K562 (cell line): ENCODE data around the gene LZTR1. TPM values are rescaled to one million over a fixed set of nuclear protein-coding genes. Genes with fewer than 3 reads are reported as not detected.
A peak's percentile ranks its signal among the peaks of the same experiment; 100 is the strongest.

Experiments
- ATAC-seq: fragments of 200-7000 bp; cut with Tn5 transposase; 3 replicates; pipeline ENCODE4 v1.9.1; 2020; ENCODE audit warnings: moderate library complexity
- BruUV-seq: library from RNA; stranded (reverse); fragments of 400-500 nt; replicated peaks from 2 replicates; lab custom pipeline; 2021; lab: Mats Ljungman, UMichigan
- CTCF ChIA-PET: fragments of 300-600 bp; formaldehyde crosslinking; extraction: SDS; loops from one replicate; lab custom pipeline; 2021; ENCODE audit warnings: low intra/inter-chr PET ratio; lab: Yijun Ruan, JAX
- POLR2A ChIA-PET: fragments of 300-600, 350-650 bp; sonication (Branson Sonifier 250); formaldehyde crosslinking; extraction: SDS; loops from one replicate; lab custom pipeline; 2021; ENCODE audit warnings: antibody characterized with exemption, inconsistent platforms; lab: Yijun Ruan, JAX
- DNase-seq, 4 experiments: peaks; one replicate each; pipeline versions ENCODE4 v3.0.0 to v3.0.0-alpha.2; 2011 to 2018; ENCODE audit warnings: low spot score in 3 of 4, mixed read lengths in 3 of 4; ENCODE audit errors: extremely low read depth in 1 of 4
- FAIRE-seq: peaks from 2 replicates; lab custom pipeline; 2011; peaks lifted over from hg19 to GRCh38; lab: Jason Lieb, UNC
- H2AFZ ChIP-seq: 2 replicates; pipeline ENCODE4 v1.6.0; 2011; ENCODE audit warnings: low read depth, low read length, control low read depth, inconsistent platforms
- H3K27ac ChIP-seq: fragments of 200-600 bp; 3 replicates; pipeline ENCODE4 v1.8.0; 2011; ENCODE audit warnings: low read depth, mild to moderate bottlenecking, control low read depth, inconsistent platforms, low read length, moderate library complexity, mixed read lengths; ENCODE audit errors: extremely low read depth
- H3K27me3 ChIP-seq, 2 experiments: fragments of 300-600 bp in 1 of 2; 2 replicates in 1 of 2; 3 replicates in 1 of 2; pipeline versions ENCODE4 v1.6.0 to v1.8.0; 2011; ENCODE audit warnings: inconsistent platforms in 2 of 2, low read length in 2 of 2, mild to moderate bottlenecking in 1 of 2, mixed read lengths in 1 of 2, moderate library complexity in 1 of 2; ENCODE audit not compliant: control insufficient read depth in 2 of 2, insufficient read depth in 2 of 2
- H3K36me3 ChIP-seq: fragments of 300-600 bp; 3 replicates; pipeline ENCODE4 v1.8.0; 2011; ENCODE audit warnings: mild to moderate bottlenecking, low read length, inconsistent platforms; ENCODE audit not compliant: control insufficient read depth, insufficient read depth
- H3K4me1 ChIP-seq, 2 experiments: fragments of 200-600 bp in 1 of 2; replicated peaks in 1 of 2; 2 replicates in 1 of 2; 3 replicates in 1 of 2; pipeline versions ENCODE4 v1.5.1 to v1.8.0; 2011; ENCODE audit warnings: inconsistent platforms in 2 of 2, low read length in 2 of 2, mild to moderate bottlenecking in 1 of 2, mixed read lengths in 1 of 2, moderate library complexity in 1 of 2; ENCODE audit not compliant: control insufficient read depth in 2 of 2, insufficient read depth in 2 of 2
- H3K4me2 ChIP-seq: 2 replicates; pipeline ENCODE4 v1.6.1; 2011; ENCODE audit warnings: low read length, control low read depth, inconsistent platforms, mixed read lengths; ENCODE audit not compliant: insufficient read depth
- H3K4me3 ChIP-seq: fragments of 200-600 bp; sonication (generic), shearing (Covaris generic); 2 replicates; pipeline ENCODE4 v1.5.1; 2016; ENCODE audit warnings: control low read depth, inconsistent platforms
- H3K79me2 ChIP-seq: fragments of 200-600 bp; 3 replicates; pipeline ENCODE4 v1.8.0; 2011; ENCODE audit warnings: low read length, inconsistent platforms; ENCODE audit not compliant: control insufficient read depth, insufficient read depth
- H3K9ac ChIP-seq, 2 experiments: 2 replicates each; pipeline versions ENCODE4 v1.6.0 to v1.6.1; 2011; ENCODE audit warnings: low read depth in 2 of 2, low read length in 2 of 2, control low read depth in 1 of 2, inconsistent platforms in 1 of 2, mild to moderate bottlenecking in 1 of 2, mixed read lengths in 1 of 2; ENCODE audit not compliant: insufficient read depth in 1 of 2
- H3K9me1 ChIP-seq: one replicate; pipeline ENCODE4 v1.6.0; 2011; ENCODE audit warnings: inconsistent platforms, mild to moderate bottlenecking, low read length, moderate library complexity; ENCODE audit not compliant: control insufficient read depth, insufficient read depth
- H3K9me3 ChIP-seq: replicated peaks from 2 replicates; pipeline ENCODE4 v1.5.1; 2011; ENCODE audit warnings: low read depth, low read length, inconsistent platforms; ENCODE audit not compliant: control insufficient read depth, insufficient read depth
- H4K20me1 ChIP-seq: replicated peaks from 2 replicates; pipeline ENCODE4 v1.6.1; 2011; ENCODE audit warnings: low read length, inconsistent platforms, mixed read lengths; ENCODE audit not compliant: control insufficient read depth, insufficient read depth
- ATF7 ChIP-seq: fragments of 450-650 bp; IDR thresholded peaks from 2 replicates; pipeline ENCODE4 v1.7.1; 2014; ENCODE audit warnings: mild to moderate bottlenecking, moderate library complexity
- BCL6 ChIP-seq: fragments of 250-450 bp; sonication (Bioruptor Pico); IDR thresholded peaks from 2 replicates; pipeline ENCODE4 v1.4.0; 2020
- ELF1 ChIP-seq: fragments of 200-800 bp; sonication (Bioruptor generic); IDR thresholded peaks from 2 replicates; pipeline ENCODE4 v1.6.1; 2016; ENCODE audit warnings: missing genetic modification characterization, missing compliant biosample characterization
- FOSL1 ChIP-seq: fragments of 200-800 bp; sonication (Bioruptor generic); conservative IDR thresholded peaks from 2 replicates; pipeline ENCODE4 v1.6.1; 2016; ENCODE audit warnings: missing genetic modification characterization, missing compliant biosample characterization
- HNRNPL ChIP-seq: fragments of 200-400 bp; formaldehyde crosslinking; IDR thresholded peaks from 2 replicates; pipeline ENCODE4 v1.6.1; 2017; ENCODE audit warnings: low read depth, mild to moderate bottlenecking, low read length
- KAT7 ChIP-seq: sonication (generic); formaldehyde crosslinking; IDR thresholded peaks from 2 replicates; pipeline ENCODE4 v1.8.0; 2022; ENCODE audit warnings: missing genetic modification reagents, mild to moderate bottlenecking, borderline replicate concordance
- MAZ ChIP-seq, 2 experiments: fragments of 450-650 bp in 1 of 2; sonication (generic) in 1 of 2; formaldehyde crosslinking; IDR thresholded peaks in 1 of 2; conservative IDR thresholded peaks in 1 of 2; 2 replicates each; pipeline versions ENCODE4 v1.4.0 to v1.5.0; 2020; ENCODE audit warnings: mild to moderate bottlenecking in 1 of 2, missing genetic modification reagents in 1 of 2
- MYBL2 ChIP-seq, 2 experiments: fragments of 450-650 bp in 1 of 2; sonication (generic) in 1 of 2; formaldehyde crosslinking in 1 of 2; IDR thresholded peaks; 2 replicates each; pipeline versions ENCODE4 v1.6.1 to v1.8.1; 2017 to 2022; ENCODE audit warnings: borderline replicate concordance in 1 of 2, inconsistent platforms in 1 of 2, low read depth in 1 of 2, mild to moderate bottlenecking in 1 of 2, missing genetic modification reagents in 1 of 2, moderate library complexity in 1 of 2
- POLR2G ChIP-seq: fragments of 200-400 bp; formaldehyde crosslinking; IDR thresholded peaks from 2 replicates; pipeline ENCODE4 v1.6.1; 2017; ENCODE audit warnings: low read depth, mild to moderate bottlenecking, antibody characterized with exemption, low read length, moderate library complexity
- RBBP5 ChIP-seq: fragments of 200-600 bp; sonication (generic); IDR thresholded peaks from 2 replicates; pipeline ENCODE4 v1.6.1; 2012; ENCODE audit warnings: borderline replicate concordance, mild to moderate bottlenecking, low read length, control low read depth, inconsistent platforms; ENCODE audit not compliant: insufficient read depth, poor library complexity, severe bottlenecking
- RBM14 ChIP-seq: fragments of 200-400 bp; formaldehyde crosslinking; IDR thresholded peaks from 2 replicates; pipeline ENCODE4 v1.6.1; 2018; ENCODE audit warnings: low read depth, mild to moderate bottlenecking, low read length, moderate library complexity, borderline replicate concordance; ENCODE audit not compliant: insufficient read depth
- SMARCC2 ChIP-seq: fragments of 450-650 bp; IDR thresholded peaks from 2 replicates; pipeline ENCODE4 v1.6.1; 2017; ENCODE audit warnings: antibody characterized with exemption, moderate library complexity, mild to moderate bottlenecking, low read depth
- SOX6 ChIP-seq: fragments of 450-650 bp; IDR thresholded peaks from 2 replicates; pipeline ENCODE4 v1.6.1; 2014; ENCODE audit warnings: mild to moderate bottlenecking
- WGBS: fragments of 100-300 bp; shearing (Covaris generic); methylation state at CpG from one replicate; pipeline ENCODE4 v1.1.6; 2016; ENCODE audit warnings: low coverage, mixed read lengths; ENCODE audit not compliant: insufficient coverage; ENCODE audit errors: missing lambda C conversion rate; 5-methylcytosine and 5-hydroxymethylcytosine counted together
- in situ Hi-C: fragments of 300-500 bp; cut with MboI; formaldehyde crosslinking; loops from 4 replicates; pipeline ENCODE4 v1.15.0; 2018; ENCODE audit warnings: inconsistent platforms, mixed read lengths
- intact Hi-C: fragments of 100-400 bp; cut with micrococcal nuclease; formaldehyde crosslinking; loops from 2 replicates; pipeline ENCODE4 v1.14.2; 2022
- polyA plus RNA-seq, 8 experiments: library from polyadenylated mRNA; depleted of rRNA in 4 of 8; stranded (reverse) in 5 of 8; unstranded in 3 of 8; fragments of >200 nt; fragmentation: Nextera tagmentation in 2 of 8; fragmentation: Illumina TruSeq in 1 of 8; extraction: Ambion mirVana in 2 of 8; extraction: Trizol in 1 of 8; gene quantifications; 2 replicates each; pipeline versions ENCODE4 v1.2.1 to v1.2.3, GENCODE V29; 2011 to 2014; ENCODE audit warnings: inconsistent platforms in 1 of 8, missing spikeins in 1 of 8
- total RNA-seq, 7 experiments: library from RNA; depleted of rRNA in 6 of 7; stranded (reverse); fragments of >200 nt in 6 of 7; fragmentation: Illumina TruSeq in 2 of 7; extraction: Trizol in 2 of 7; gene quantifications; 2 replicates each; pipeline versions ENCODE4 v1.2.1 to v1.2.3, GENCODE V29; 2011 to 2021; ENCODE audit warnings: low replicate concordance in 1 of 7
- TF ChIP-seq, protein P1 (sequence below): fragments of 250-450 bp; sonication (Bioruptor Pico); IDR thresholded peaks from 2 replicates; pipeline ENCODE4 v1.4.0; 2020
- TF ChIP-seq, protein P2 (sequence below): sonication (generic); formaldehyde crosslinking; IDR thresholded peaks from 2 replicates; pipeline ENCODE4 v1.8.1; 2023; ENCODE audit warnings: mild to moderate bottlenecking, missing genetic modification reagents
- TF ChIP-seq, protein P3 (sequence below), 2 experiments: fragments of 200-800 bp in 1 of 2; sonication (Bioruptor generic) in 1 of 2; sonication (generic) in 1 of 2; formaldehyde crosslinking in 1 of 2; IDR thresholded peaks in 1 of 2; conservative IDR thresholded peaks in 1 of 2; 2 replicates each; pipeline versions ENCODE4 v1.5.0 to v1.6.1; 2016 to 2020; ENCODE audit warnings: missing compliant biosample characterization in 1 of 2, missing genetic modification characterization in 1 of 2, missing genetic modification reagents in 1 of 2

Gene LZTR1
- total and polyA plus RNA-seq, 9 of the 15 experiments (the other 6 are each of a cell fraction or from before 2014, with no cell fraction given): 2.2 to 135 (median 63.0) TPM

DNA sequence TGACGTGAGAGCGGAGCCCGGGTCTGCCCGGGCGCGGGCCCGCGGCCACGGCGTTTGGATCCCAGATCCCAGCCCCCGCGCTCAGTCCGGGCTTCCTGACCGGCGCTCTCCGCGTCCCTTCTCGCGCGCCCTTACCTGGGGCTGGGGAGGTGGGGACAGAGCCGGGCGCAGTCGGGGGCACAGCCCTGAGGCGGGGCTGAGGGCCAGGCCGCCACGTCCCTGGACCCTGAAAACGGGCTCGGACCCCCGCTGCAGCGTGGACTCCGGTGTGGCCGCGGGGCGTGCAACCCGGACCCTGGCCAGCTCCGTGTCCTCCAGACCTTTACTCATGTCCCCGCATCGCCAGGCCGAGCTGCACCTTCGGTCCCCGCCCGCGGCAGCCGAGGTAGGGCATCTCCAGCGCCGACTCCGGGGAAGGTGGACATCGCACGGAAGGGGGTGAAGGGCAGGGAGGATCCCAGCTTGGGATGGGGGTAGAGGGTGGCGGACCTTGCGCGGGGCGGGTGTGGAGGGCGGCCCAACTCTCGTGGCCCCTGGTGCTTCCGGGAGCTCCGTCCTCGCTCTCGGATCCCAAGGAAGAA, 24.9 kb upstream of the LZTR1 start:
- DNase-seq (no peak), ATAC-seq (no peak), FAIRE-seq (no peak)
- H3K4me2 ChIP-seq: no peak overlapping the region
- H3K27me3 ChIP-seq: no peaks in the 10 kb centered on the region
- peaks cover 10% of the 10 kb centered on the region; the same call in 2 of the 3 replicates for H3K79me2 ChIP-seq
- no peak overlapping the region for H3K27ac ChIP-seq
- H4K20me1 ChIP-seq: peaks cover 37% of the 10 kb centered on the region
- intact Hi-C loops (no loop called here), in situ Hi-C loops (loop anchor here (25.0 kb wide), 1 partner anchor 180 kb away; no protein-coding TSS in a partner anchor)
- no peak overlapping the region for H3K4me3 ChIP-seq
- peaks cover 0 to 25% of the 10 kb centered on the region in 2 experiments; a peak in 2 of 5 replicates for H3K4me1 ChIP-seq
- H3K36me3 ChIP-seq: peaks cover 23% of the 10 kb centered on the region
- 93% methylated on average over 59 of the region's 59 CpGs for WGBS
- H3K9ac ChIP-seq: 0 out of 4 replicates have a peak overlapping the region, but pooled peaks of 1 of the 2 experiments have one; percentile 17
- CTCF ChIA-PET: no interaction called here
- no peaks in the 10 kb centered on the region for H3K9me1 ChIP-seq
- BruUV-seq: no TSS peak
- H2AFZ ChIP-seq: no peak overlapping the region
- no peaks in the 10 kb centered on the region for H3K9me3 ChIP-seq
- POLR2A ChIA-PET: interaction anchor here (0.8 to 64.4 kb wide), 9 partner anchors 10 to 101 kb away, joined by 3 to 1556 read pairs (median 5); partner anchors contain the start of genes AIFM3, CRKL, LZTR1 and THAP7
- peak; percentile 75; the same call in 1 of the 2 replicates for TF ChIP-seq RBM14
- TF ChIP-seq, protein P1, sequence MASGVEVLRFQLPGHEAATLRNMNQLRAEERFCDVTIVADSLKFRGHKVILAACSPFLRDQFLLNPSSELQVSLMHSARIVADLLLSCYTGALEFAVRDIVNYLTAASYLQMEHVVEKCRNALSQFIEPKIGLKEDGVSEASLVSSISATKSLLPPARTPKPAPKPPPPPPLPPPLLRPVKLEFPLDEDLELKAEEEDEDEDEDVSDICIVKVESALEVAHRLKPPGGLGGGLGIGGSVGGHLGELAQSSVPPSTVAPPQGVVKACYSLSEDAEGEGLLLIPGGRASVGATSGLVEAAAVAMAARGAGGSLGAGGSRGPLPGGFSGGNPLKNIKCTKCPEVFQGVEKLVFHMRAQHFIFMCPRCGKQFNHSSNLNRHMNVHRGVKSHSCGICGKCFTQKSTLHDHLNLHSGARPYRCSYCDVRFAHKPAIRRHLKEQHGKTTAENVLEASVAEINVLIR: no peak
- TF ChIP-seq MYBL2 (IDR thresholded peaks at IDR 0.05; ENCODE audit: low read depth): no peak
- 0 out of 2 replicates have a peak, but pooled peaks have one; percentile 67 for TF ChIP-seq MYBL2 (CRISPR knock-in tag; IDR thresholded peaks at IDR 0.05; ENCODE audit: borderline replicate concordance)
- no peak for TF ChIP-seq KAT7
- TF ChIP-seq ATF7: no peak
- no peak for TF ChIP-seq FOSL1
- TF ChIP-seq, protein P2, sequence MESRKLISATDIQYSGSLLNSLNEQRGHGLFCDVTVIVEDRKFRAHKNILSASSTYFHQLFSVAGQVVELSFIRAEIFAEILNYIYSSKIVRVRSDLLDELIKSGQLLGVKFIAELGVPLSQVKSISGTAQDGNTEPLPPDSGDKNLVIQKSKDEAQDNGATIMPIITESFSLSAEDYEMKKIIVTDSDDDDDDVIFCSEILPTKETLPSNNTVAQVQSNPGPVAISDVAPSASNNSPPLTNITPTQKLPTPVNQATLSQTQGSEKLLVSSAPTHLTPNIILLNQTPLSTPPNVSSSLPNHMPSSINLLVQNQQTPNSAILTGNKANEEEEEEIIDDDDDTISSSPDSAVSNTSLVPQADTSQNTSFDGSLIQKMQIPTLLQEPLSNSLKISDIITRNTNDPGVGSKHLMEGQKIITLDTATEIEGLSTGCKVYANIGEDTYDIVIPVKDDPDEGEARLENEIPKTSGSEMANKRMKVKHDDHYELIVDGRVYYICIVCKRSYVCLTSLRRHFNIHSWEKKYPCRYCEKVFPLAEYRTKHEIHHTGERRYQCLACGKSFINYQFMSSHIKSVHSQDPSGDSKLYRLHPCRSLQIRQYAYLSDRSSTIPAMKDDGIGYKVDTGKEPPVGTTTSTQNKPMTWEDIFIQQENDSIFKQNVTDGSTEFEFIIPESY (CRISPR knock-in tag): peak; percentile 83
- TF ChIP-seq HNRNPL: peak; percentile 64; the same call in 1 of the 2 replicates
- TF ChIP-seq BCL6 (CRISPR knock-in tag): no peak
- TF ChIP-seq, protein P3, sequence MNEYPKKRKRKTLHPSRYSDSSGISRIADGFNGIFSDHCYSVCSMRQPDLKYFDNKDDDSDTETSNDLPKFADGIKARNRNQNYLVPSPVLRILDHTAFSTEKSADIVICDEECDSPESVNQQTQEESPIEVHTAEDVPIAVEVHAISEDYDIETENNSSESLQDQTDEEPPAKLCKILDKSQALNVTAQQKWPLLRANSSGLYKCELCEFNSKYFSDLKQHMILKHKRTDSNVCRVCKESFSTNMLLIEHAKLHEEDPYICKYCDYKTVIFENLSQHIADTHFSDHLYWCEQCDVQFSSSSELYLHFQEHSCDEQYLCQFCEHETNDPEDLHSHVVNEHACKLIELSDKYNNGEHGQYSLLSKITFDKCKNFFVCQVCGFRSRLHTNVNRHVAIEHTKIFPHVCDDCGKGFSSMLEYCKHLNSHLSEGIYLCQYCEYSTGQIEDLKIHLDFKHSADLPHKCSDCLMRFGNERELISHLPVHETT (CRISPR knock-in tag; conservative IDR thresholded peaks at IDR 0.05 in 1 of 2, IDR thresholded peaks at IDR 0.05 in 1 of 2): peak in 1 of 2 experiments; percentile 59; a peak in 1 of 4 replicates
- peak; percentile 78 for TF ChIP-seq POLR2G
- TF ChIP-seq SMARCC2: no peak
- TF ChIP-seq MAZ (CRISPR knock-in tag; conservative IDR thresholded peaks at IDR 0.05 in 1 of 2, IDR thresholded peaks at IDR 0.05 in 1 of 2): no peak
- TF ChIP-seq RBBP5: no peak
- TF ChIP-seq SOX6: no peak
- TF ChIP-seq ELF1: no peak
